AG04449 (cell line): ENCODE data around the gene SNRPE.
A peak's percentile ranks its signal among the peaks of the same experiment; 100 is the strongest.

Source experiments
- CTCF ChIA-PET: fragments of 350-600 bp; formaldehyde crosslinking; extraction: SDS; loops from one replicate; lab custom pipeline; 2021; ENCODE audit warnings: antibody characterized with exemption; lab: Yijun Ruan, JAX
- POLR2A ChIA-PET: fragments of 400-600, 350-600 bp; formaldehyde crosslinking; extraction: SDS; loops from one replicate; lab custom pipeline; 2020; ENCODE audit warnings: antibody characterized with exemption, inconsistent platforms; lab: Yijun Ruan, JAX
- DNase-seq: peaks from one replicate; pipeline ENCODE4 v3.0.0-alpha.2; 2010; ENCODE audit warnings: low read depth, low spot score
- H3K4me3 ChIP-seq: 2 replicates; pipeline ENCODE4 v1.5.1; 2011; ENCODE audit warnings: low read depth, mild to moderate bottlenecking, control low read depth, low read length
- TF ChIP-seq, protein P1 (sequence below): IDR thresholded peaks from one replicate; pipeline ENCODE4 v1.5.1; 2011; ENCODE audit warnings: mild to moderate bottlenecking, moderate library complexity, low read length, control low read depth, inconsistent platforms; ENCODE audit not compliant: insufficient read depth; ENCODE audit errors: missing control alignments

Gene SNRPE

DNA sequence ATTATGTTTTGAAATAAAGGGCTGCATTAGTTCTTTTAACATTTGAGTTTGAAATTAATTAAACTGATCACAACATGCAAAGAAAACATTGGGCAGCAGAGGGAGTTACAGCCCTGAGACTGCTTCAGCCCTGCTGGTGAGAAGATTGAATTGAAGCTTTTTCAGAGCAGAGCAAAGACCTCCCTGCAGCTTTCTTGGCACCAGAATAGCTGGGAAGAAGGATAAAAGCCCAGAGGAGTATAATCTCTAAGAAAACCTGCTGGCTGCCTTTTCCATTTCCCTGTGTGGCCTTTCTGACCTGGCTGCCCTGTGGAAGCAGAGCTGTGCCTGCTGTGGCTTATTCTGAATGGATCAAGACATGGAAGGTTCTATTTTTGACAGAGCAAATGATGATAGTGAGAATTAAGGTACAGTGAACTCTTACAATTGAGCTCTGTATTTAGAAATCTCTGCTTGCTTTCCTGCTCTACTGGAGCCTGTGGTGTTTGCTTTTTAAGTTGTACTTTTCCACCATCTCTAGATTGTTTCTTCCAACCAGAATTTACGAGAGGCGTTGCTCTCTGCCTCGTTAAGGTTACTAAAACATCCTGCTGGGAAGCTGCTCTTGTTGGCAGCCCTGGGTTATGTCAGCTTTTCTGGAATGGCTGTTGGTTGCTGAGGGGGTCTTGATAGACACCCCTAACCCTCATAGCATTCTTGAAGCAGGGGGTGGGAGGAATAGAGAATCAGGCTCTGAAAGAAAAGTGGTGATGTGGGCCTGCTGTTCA lies 9.9 kb downstream of the SNRPE start:
- ChIA-PET CTCF (interaction anchor here (0.6 to 22.1 kb wide), 41 partner anchors 8 to 528 kb away, joined by 3 to 1069 read pairs (median 5); partner anchors contain the start of genes ETNK2, GOLT1A, PLEKHA6 and REN), POLR2A (interaction anchor here (4.5 kb wide), 1 partner anchor 258 kb away, joined by 27 read pairs; no protein-coding TSS in a partner anchor)
- TF ChIP-seq, protein P1, sequence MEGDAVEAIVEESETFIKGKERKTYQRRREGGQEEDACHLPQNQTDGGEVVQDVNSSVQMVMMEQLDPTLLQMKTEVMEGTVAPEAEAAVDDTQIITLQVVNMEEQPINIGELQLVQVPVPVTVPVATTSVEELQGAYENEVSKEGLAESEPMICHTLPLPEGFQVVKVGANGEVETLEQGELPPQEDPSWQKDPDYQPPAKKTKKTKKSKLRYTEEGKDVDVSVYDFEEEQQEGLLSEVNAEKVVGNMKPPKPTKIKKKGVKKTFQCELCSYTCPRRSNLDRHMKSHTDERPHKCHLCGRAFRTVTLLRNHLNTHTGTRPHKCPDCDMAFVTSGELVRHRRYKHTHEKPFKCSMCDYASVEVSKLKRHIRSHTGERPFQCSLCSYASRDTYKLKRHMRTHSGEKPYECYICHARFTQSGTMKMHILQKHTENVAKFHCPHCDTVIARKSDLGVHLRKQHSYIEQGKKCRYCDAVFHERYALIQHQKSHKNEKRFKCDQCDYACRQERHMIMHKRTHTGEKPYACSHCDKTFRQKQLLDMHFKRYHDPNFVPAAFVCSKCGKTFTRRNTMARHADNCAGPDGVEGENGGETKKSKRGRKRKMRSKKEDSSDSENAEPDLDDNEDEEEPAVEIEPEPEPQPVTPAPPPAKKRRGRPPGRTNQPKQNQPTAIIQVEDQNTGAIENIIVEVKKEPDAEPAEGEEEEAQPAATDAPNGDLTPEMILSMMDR = peak; percentile 91
- DNase-seq = no peak
- no peak overlapping the region for H3K4me3 ChIP-seq

DNA sequence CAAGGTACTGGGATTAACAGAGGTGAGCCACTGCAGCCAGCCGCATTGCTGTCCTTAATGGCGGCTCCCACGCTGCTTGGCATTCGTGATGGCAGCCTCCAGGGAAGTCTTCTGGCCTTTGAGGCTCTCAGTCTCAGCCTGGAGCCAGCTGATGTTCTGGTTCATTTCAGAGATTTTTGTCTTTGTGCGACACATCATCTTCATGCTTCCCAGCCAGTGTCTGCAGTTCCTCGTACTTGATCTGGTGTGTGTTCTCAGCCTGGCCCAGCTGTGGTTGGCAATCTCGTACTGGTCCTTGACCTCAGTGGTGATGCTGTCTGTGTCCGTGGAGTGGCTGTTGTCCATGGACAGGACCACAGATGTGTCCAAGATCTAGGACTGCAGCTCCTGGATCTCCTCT lies 11.7 kb downstream of the SNRPE start:
- no peak for DNase-seq
- TF ChIP-seq, protein P1 = no peak
- ChIA-PET POLR2A (interaction anchor here (4.5 kb wide), 1 partner anchor 257 kb away, joined by 27 read pairs; no protein-coding TSS in a partner anchor), CTCF (interaction anchor here (1.3 to 22.1 kb wide), 9 partner anchors 8 to 490 kb away, joined by 3 to 1069 read pairs (median 6); partner anchors contain the start of gene SOX13)
- H3K4me3 ChIP-seq = no peak overlapping the region

DNA sequence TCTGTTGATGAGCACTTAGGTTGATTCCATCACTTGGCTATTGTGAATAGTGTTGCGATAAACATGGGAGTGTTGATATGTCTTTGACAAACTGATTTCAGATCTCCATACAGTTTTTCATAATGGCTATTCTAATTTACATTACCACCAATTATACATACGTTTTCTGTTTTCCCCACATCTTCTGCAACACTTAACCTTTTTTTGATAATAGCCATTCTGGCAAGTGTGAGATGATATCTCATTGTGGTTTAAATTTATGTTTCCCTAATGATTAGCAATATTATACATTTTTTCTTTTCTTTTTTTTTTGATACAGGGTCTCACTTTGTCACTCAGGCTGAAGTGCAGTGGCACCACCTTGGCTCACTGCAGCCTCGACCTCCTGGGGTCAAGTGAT lies 17.0 kb downstream of the SNRPE start:
- POLR2A ChIA-PET = no interaction called here
- no peak for DNase-seq
- TF ChIP-seq, protein P1 = no peak
- CTCF ChIA-PET = no interaction called here
- H3K4me3 ChIP-seq = no peak overlapping the region

DNA sequence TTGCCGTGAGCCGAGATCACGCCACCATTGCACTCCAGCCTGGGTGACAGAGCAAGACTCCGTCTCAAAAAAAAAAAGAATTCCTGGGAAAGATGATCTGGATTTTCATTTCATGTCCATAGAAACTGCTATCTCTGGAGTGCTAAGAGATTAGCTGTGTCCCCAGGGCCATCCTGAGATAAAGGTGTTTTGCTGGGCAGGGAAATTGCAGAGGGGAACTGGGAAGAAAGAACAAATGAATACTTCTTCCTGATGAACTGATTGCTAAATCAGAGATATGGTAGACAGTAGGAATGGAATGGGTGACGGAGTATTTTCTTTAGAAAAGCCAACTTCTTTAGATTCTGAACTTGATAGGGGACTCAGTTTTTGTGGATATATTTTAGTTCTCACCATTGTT lies 19.2 kb downstream of the SNRPE start:
- no peak for DNase-seq
- TF ChIP-seq, protein P1 = no peak
- POLR2A ChIA-PET = no interaction called here
- H3K4me3 ChIP-seq = no peak overlapping the region
- CTCF ChIA-PET = interaction anchor here (1.2 to 4.1 kb wide), 3 partner anchors 9 to 248 kb away, joined by 4 to 21 read pairs (median 21); no protein-coding TSS in a partner anchor

DNA sequence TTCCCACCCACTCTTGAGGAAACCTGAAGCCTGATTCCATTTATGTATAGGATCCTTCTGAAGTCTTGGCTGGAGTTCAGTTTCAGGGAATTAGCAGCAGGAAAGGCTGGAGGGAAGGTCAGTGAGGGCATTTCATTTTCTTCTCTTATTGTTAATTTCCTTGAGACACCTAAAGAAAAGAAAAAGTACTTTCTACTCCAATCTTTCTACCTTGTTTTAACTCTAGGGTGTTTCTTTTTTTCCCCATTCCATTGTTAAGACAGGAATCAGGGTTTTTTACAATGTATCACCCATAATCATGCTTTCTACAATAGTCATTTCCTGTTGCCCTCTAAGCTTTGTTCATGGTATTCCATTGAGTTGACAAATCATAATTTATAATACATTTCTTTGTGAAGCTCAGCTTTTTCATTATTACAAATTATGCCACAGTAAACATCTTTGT lies 27.4 kb downstream of the SNRPE start:
- ChIA-PET CTCF (no interaction called here), POLR2A (no interaction called here)
- DNase-seq = no peak
- no peak overlapping the region for H3K4me3 ChIP-seq
- TF ChIP-seq, protein P1 = no peak

DNA sequence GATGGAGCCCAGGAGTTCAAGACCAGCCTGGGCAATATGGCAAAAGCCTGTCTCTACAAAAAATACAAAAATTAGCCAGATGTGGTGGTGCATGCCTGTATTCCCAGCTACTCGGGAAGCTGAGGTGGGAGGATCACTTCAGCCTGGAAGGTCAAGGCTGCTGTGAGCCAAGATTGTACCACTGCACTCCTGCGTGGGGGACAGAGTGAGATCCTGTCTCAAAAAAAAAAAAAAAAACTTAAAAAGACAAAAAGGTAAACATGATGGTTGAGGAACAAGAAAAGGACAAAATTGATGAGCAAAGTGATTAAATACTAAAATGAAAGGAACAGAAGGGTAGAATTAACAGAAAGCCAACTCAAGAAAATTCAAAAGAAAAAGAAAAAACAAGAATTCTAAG lies 30.6 kb downstream of the SNRPE start:
- POLR2A ChIA-PET = no interaction called here
- H3K4me3 ChIP-seq = no peak overlapping the region
- TF ChIP-seq, protein P1 = no peak
- CTCF ChIA-PET = no interaction called here
- no peak for DNase-seq
